ENCODE measurements around the gene CSF2. TPM values are rescaled to one million over a fixed set of nuclear protein-coding genes. Genes with fewer than 3 reads are reported as not detected.
"Not testable (repeated sequence)": the region's sequence is repeated elsewhere in the genome, so short reads cannot be mapped to it uniquely, and the experiment has no call there.

The CSF2 gene
- total RNA-seq, 1 experiment from 2014 or later = not detected

GRCh38 chr5:132108495-132108894 lies 34.9 kb downstream of the CSF2 start:
- H3K9me3 ChIP-seq (ENCODE audit: control insufficient read depth, insufficient read depth, low read depth, low read length); H3K27ac ChIP-seq (ENCODE audit: low read length); H3K4me1 ChIP-seq (ENCODE audit: control insufficient read depth, insufficient read depth, low read length); H3K36me3 ChIP-seq (ENCODE audit: control insufficient read depth, insufficient read depth, low read length); DNase-seq (ENCODE audit: low read depth, low spot score); H3K4me3 ChIP-seq (ENCODE audit: low read depth in 2 of 2, low read length in 2 of 2); POLR2A ChIA-PET; ATAC-seq; CTCF ChIA-PET; in situ Hi-C loops (cut with HindIII; ENCODE audit: low pct_unique_long_range_greater_than_20kb, low sequenced_read_pairs); BruUV-seq (replicated peaks); intact Hi-C loops (cut with micrococcal nuclease; ENCODE audit: unreplicated experiment); H3K27me3 ChIP-seq (ENCODE audit: control insufficient read depth, insufficient read depth, low read length): not testable (repeated sequence)

- BruUV-seq (replicated peaks); in situ Hi-C loops (cut with HindIII; ENCODE audit: low pct_unique_long_range_greater_than_20kb, low sequenced_read_pairs); intact Hi-C loops (cut with micrococcal nuclease; ENCODE audit: unreplicated experiment); H3K36me3 ChIP-seq (ENCODE audit: control insufficient read depth, insufficient read depth, low read length); POLR2A ChIA-PET; H3K4me3 ChIP-seq (ENCODE audit: low read depth in 2 of 2, low read length in 2 of 2); DNase-seq (ENCODE audit: low read depth, low spot score); ATAC-seq; CTCF ChIA-PET; H3K27ac ChIP-seq (ENCODE audit: low read length); H3K4me1 ChIP-seq (ENCODE audit: control insufficient read depth, insufficient read depth, low read length); H3K9me3 ChIP-seq (ENCODE audit: control insufficient read depth, insufficient read depth, low read depth, low read length); H3K27me3 ChIP-seq (ENCODE audit: control insufficient read depth, insufficient read depth, low read length): not testable (repeated sequence)
Observed at GRCh38 chr5:132108957-132109356, 35.4 kb downstream of the CSF2 start.

DNA sequence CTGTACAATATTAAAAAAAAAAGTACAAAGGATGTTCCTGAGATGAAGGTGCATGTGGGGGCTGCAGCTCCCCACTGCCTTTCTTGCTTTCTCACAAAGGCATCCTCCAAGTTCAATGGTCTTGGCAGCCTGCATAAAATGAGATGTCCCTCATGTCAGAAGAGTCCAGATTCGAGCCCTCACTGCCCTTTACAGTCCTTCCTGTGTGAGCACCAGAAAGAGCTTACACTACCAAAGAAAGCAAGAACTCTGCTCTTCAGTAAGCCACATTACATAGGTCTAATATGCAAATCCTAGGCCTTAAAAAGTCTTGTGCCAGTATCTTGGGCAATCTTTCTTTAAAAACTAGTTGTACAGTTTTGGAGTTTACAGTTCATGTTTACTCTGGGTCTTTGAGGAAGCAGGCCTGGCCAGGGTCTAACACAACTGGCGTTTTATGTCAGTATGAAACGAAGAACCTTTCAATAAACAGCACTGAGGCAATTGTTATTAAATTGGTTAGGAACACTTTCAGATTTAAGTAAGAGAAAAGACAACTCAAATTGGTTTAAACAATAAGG lies 36.0 kb downstream of the CSF2 start:
- TF ChIP-seq POLR2AphosphoS5 (IDR thresholded peaks at IDR 0.05; ENCODE audit: low read depth, low read length) = no peak
- TF ChIP-seq TCF7L2 (IDR thresholded peaks at IDR 0.05; ENCODE audit: low read depth, low read length) = no peak
- POLR2A ChIA-PET = no interaction called here
- Histone ChIP-seq H3K27ac (ENCODE audit: low read length) (no peak overlapping the region), H3K27me3 (ENCODE audit: control insufficient read depth, insufficient read depth, low read length) (no peaks in the 10 kb centered on the region), H3K9me3 (ENCODE audit: control insufficient read depth, insufficient read depth, low read depth, low read length) (no peaks in the 10 kb centered on the region), H3K4me3 (ENCODE audit: low read depth in 2 of 2, low read length in 2 of 2) (no peak overlapping the region), H3K36me3 (ENCODE audit: control insufficient read depth, insufficient read depth, low read length) (no peaks in the 10 kb centered on the region), H3K4me1 (ENCODE audit: control insufficient read depth, insufficient read depth, low read length) (no peaks in the 10 kb centered on the region)
- no peak for ATAC-seq
- in situ Hi-C loops (cut with HindIII; ENCODE audit: low pct_unique_long_range_greater_than_20kb, low sequenced_read_pairs) (no loop called here), intact Hi-C loops (cut with micrococcal nuclease; ENCODE audit: unreplicated experiment) (no loop called here)
- CTCF ChIA-PET = no interaction called here
- no peak for DNase-seq (ENCODE audit: low read depth, low spot score)
- no TSS peak for BruUV-seq (replicated peaks)

GRCh38 chr5:132110195-132110594 lies 36.6 kb downstream of the CSF2 start:
- no TSS peak for BruUV-seq (replicated peaks)
- intact Hi-C loops (cut with micrococcal nuclease; ENCODE audit: unreplicated experiment) = no loop called here
- CTCF ChIA-PET = no interaction called here

More at GRCh38 chr5:132110195-132110594, 36.6 kb downstream of the CSF2 start:
- no peak overlapping the region for H3K4me3 ChIP-seq (ENCODE audit: low read depth in 2 of 2, low read length in 2 of 2)
- TF ChIP-seq CTCF (IDR thresholded peaks at IDR 0.05) = no peak
- no peak for TF ChIP-seq SIN3A (IDR thresholded peaks at IDR 0.05; ENCODE audit: borderline replicate concordance, insufficient read depth, low read depth, low read length)
- no peak for TF ChIP-seq POLR2AphosphoS5 (IDR thresholded peaks at IDR 0.05; ENCODE audit: low read depth, low read length)
- TF ChIP-seq, protein P1, sequence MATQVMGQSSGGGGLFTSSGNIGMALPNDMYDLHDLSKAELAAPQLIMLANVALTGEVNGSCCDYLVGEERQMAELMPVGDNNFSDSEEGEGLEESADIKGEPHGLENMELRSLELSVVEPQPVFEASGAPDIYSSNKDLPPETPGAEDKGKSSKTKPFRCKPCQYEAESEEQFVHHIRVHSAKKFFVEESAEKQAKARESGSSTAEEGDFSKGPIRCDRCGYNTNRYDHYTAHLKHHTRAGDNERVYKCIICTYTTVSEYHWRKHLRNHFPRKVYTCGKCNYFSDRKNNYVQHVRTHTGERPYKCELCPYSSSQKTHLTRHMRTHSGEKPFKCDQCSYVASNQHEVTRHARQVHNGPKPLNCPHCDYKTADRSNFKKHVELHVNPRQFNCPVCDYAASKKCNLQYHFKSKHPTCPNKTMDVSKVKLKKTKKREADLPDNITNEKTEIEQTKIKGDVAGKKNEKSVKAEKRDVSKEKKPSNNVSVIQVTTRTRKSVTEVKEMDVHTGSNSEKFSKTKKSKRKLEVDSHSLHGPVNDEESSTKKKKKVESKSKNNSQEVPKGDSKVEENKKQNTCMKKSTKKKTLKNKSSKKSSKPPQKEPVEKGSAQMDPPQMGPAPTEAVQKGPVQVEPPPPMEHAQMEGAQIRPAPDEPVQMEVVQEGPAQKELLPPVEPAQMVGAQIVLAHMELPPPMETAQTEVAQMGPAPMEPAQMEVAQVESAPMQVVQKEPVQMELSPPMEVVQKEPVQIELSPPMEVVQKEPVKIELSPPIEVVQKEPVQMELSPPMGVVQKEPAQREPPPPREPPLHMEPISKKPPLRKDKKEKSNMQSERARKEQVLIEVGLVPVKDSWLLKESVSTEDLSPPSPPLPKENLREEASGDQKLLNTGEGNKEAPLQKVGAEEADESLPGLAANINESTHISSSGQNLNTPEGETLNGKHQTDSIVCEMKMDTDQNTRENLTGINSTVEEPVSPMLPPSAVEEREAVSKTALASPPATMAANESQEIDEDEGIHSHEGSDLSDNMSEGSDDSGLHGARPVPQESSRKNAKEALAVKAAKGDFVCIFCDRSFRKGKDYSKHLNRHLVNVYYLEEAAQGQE (IDR thresholded peaks at IDR 0.05; ENCODE audit: insufficient read depth in 1 of 2, low read depth in 2 of 2, low read length in 1 of 2) = no peak
- TF ChIP-seq TCF7L2 (IDR thresholded peaks at IDR 0.05; ENCODE audit: low read depth, low read length) = no peak
- no peaks in the 10 kb centered on the region for H3K27me3 ChIP-seq (ENCODE audit: control insufficient read depth, insufficient read depth, low read length)
- in situ Hi-C loops (cut with HindIII; ENCODE audit: low pct_unique_long_range_greater_than_20kb, low sequenced_read_pairs) = no loop called here
- H3K9me3 ChIP-seq (ENCODE audit: control insufficient read depth, insufficient read depth, low read depth, low read length) = no peaks in the 10 kb centered on the region
- POLR2A ChIA-PET = no interaction called here
- no peaks in the 10 kb centered on the region for H3K36me3 ChIP-seq (ENCODE audit: control insufficient read depth, insufficient read depth, low read length)
- no peaks in the 10 kb centered on the region for H3K4me1 ChIP-seq (ENCODE audit: control insufficient read depth, insufficient read depth, low read length)
- H3K27ac ChIP-seq (ENCODE audit: low read length) = no peak overlapping the region
- no peak for DNase-seq (ENCODE audit: low read depth, low spot score)
- no peak for ATAC-seq

All from Panc1 (cell line).